C4-2B (cell line): Measurements from ENCODE around the gene STK35.

Experiments
- CTCF ChIP-seq: fragments of 450-650 bp; conservative IDR thresholded peaks from 2 replicates; pipeline ENCODE4 v1.5.1; 2017; ENCODE audit warnings: mild to moderate bottlenecking
- ZFX ChIP-seq: fragments of 450-650 bp; IDR thresholded peaks from 2 replicates; pipeline ENCODE4 v1.6.1; 2017

GRCh38 chr20:2052741-2053140, 48.9 kb upstream of the STK35 start:
- no peak for TF ChIP-seq CTCF
- no peak for TF ChIP-seq ZFX
